Suppressor macrophage treated with lipopolysaccharide for 1 hour (primary cell): ENCODE results near the gene RECK.

ENCODE experiments used
- DNase-seq, 3 donors: peaks; one replicate each; pipeline ENCODE4 v3.0.0-alpha.2; 2020 to 2022

RECK gene

GRCh38 chr9:36029765-36030528 is 6.8 kb upstream of the RECK start:
- DNase-seq, result peak; percentile 72 to 94 (median 92)

GRCh38 chr9:36030871-36031270 is 5.8 kb upstream of the RECK start:
- DNase-seq, result no peak

- DNase-seq, result no peak
These were observed 4.7 kb upstream of the RECK start for GRCh38 chr9:36031774-36032555.

- DNase-seq, result no peak
These were observed 2.9 kb upstream of the RECK start for GRCh38 chr9:36033788-36034187.

- DNase-seq, result no peak
These were observed 2.5 kb upstream of the RECK start for GRCh38 chr9:36034234-36034633.

GRCh38 chr9:36035006-36035405 is 1.7 kb upstream of the RECK start:
- no peak for DNase-seq

- DNase-seq, result no peak
These were observed 397 bp upstream of the RECK start for GRCh38 chr9:36036253-36036779.

- peak in 2 of 3 donors; percentile 3 to 13 for DNase-seq
These were observed 923 bp downstream of the RECK start for GRCh38 chr9:36037549-36038122.

GRCh38 chr9:36039121-36039520 is 2.4 kb downstream of the RECK start:
- DNase-seq, result no peak

- no peak for DNase-seq
These were observed 3.0 kb downstream of the RECK start for GRCh38 chr9:36039696-36040095.

GRCh38 chr9:36040271-36040925 is 3.7 kb downstream of the RECK start:
- DNase-seq, result no peak

GRCh38 chr9:36041506-36041905 is 4.8 kb downstream of the RECK start:
- DNase-seq, result peak; percentile 19 to 52 (median 30)

GRCh38 chr9:36045610-36046009 is 8.9 kb downstream of the RECK start:
- DNase-seq, result no peak

GRCh38 chr9:36046923-36047322 is 10.2 kb downstream of the RECK start:
- no peak for DNase-seq

- DNase-seq, result no peak
These were observed 12.7 kb downstream of the RECK start for GRCh38 chr9:36049408-36049807.

GRCh38 chr9:36050476-36050875 is 13.8 kb downstream of the RECK start:
- DNase-seq, result no peak

GRCh38 chr9:36051317-36051716 is 14.6 kb downstream of the RECK start:
- DNase-seq, result no peak

- no peak for DNase-seq
These were observed 17.3 kb downstream of the RECK start for GRCh38 chr9:36053971-36054370.

GRCh38 chr9:36056896-36057295 is 20.2 kb downstream of the RECK start:
- DNase-seq, result no peak

GRCh38 chr9:36063804-36064447 is 27.2 kb downstream of the RECK start:
- DNase-seq, result no peak

- no peak for DNase-seq
These were observed 27.8 kb downstream of the RECK start for GRCh38 chr9:36064448-36065037.

- DNase-seq, result no peak
These were observed 37.3 kb downstream of the RECK start for GRCh38 chr9:36074055-36074454.
